PC-9 (cell line): ENCODE results near the gene FBXL13. TPM values are rescaled to one million over a fixed set of nuclear protein-coding genes. Genes with fewer than 3 reads are reported as not detected.
"Not testable (repeated sequence)": the region's sequence is repeated elsewhere in the genome, so short reads cannot be mapped to it uniquely, and the experiment has no call there.

Experiments used
- BruUV-seq: library from RNA; stranded (reverse); fragments of 400-500 nt; replicated peaks from 2 replicates; lab custom pipeline; 2021; lab: Mats Ljungman, UMichigan
- CTCF ChIA-PET: fragments of 300-600 bp; sonication (Branson Sonifier 250); formaldehyde crosslinking; loops from one replicate; lab custom pipeline; 2022; ENCODE audit warnings: antibody characterized with exemption; lab: Charles Lee
- POLR2A ChIA-PET: fragments of 300-600 bp; sonication (Branson Sonifier 250); formaldehyde crosslinking; loops from one replicate; lab custom pipeline; 2022; ENCODE audit warnings: antibody characterized with exemption; ENCODE audit not compliant: unreplicated experiment; lab: Charles Lee
- DNase-seq, 2 experiments: peaks; one replicate each; pipeline versions ENCODE4 v3.0.0 to v3.0.0-alpha.2; 2015 to 2022; ENCODE audit warnings: mixed read lengths in 1 of 2
- H2AFZ ChIP-seq: fragments of 200-600 bp; sonication (generic); 2 replicates; pipeline ENCODE4 v1.8.1; 2017; ENCODE audit warnings: antibody characterized with exemption
- H3F3A ChIP-seq: fragments of 200-600 bp; sonication (generic); 2 replicates; pipeline ENCODE4 v1.8.1; 2017; ENCODE audit warnings: antibody characterized with exemption, mild to moderate bottlenecking, low read depth; ENCODE audit not compliant: insufficient read depth
- H3K27ac ChIP-seq: fragments of 200-600 bp; sonication (generic); 2 replicates; pipeline ENCODE4 v1.6.1; 2016; ENCODE audit warnings: mixed run types
- H3K27me3 ChIP-seq: fragments of 200-600 bp; sonication (generic); 2 replicates; pipeline ENCODE4 v1.6.1; 2016; ENCODE audit warnings: low read depth, mixed run types; ENCODE audit not compliant: insufficient read depth
- H3K36me3 ChIP-seq: fragments of 200-600 bp; sonication (generic); 2 replicates; pipeline ENCODE4 v1.6.1; 2016; ENCODE audit warnings: low read depth, mixed run types
- H3K4me1 ChIP-seq: fragments of 200-600 bp; sonication (generic); replicated peaks from 2 replicates; pipeline ENCODE4 v1.6.1; 2016; ENCODE audit warnings: mixed run types; ENCODE audit not compliant: insufficient read depth
- H3K4me2 ChIP-seq: fragments of 200-600 bp; sonication (generic); 2 replicates; pipeline ENCODE4 v1.6.1; 2017; ENCODE audit warnings: mixed run types
- H3K4me3 ChIP-seq: fragments of 200-600 bp; sonication (generic); 2 replicates; pipeline ENCODE4 v1.6.1; 2016; ENCODE audit warnings: mixed run types
- H3K79me2 ChIP-seq: fragments of 200-600 bp; sonication (generic); 2 replicates; pipeline ENCODE4 v1.6.1; 2017; ENCODE audit warnings: low read depth, mixed run types
- H3K9me2 ChIP-seq: fragments of 200-600 bp; sonication (generic); 2 replicates; pipeline ENCODE4 v1.8.1; 2017; ENCODE audit warnings: mild to moderate bottlenecking; ENCODE audit not compliant: insufficient read depth
- H3K9me3 ChIP-seq: fragments of 200-600 bp; sonication (generic); 2 replicates; pipeline ENCODE4 v1.8.1; 2016; ENCODE audit warnings: low read depth; ENCODE audit not compliant: insufficient read depth
- H4K20me1 ChIP-seq: fragments of 200-600 bp; sonication (generic); 2 replicates; pipeline ENCODE4 v1.8.1; 2017; ENCODE audit not compliant: insufficient read depth
- CTCF ChIP-seq: fragments of 200-600 bp; sonication (generic); conservative IDR thresholded peaks from 2 replicates; pipeline ENCODE4 v1.6.1; 2017; ENCODE audit warnings: mixed run types, antibody characterized with exemption, mild to moderate bottlenecking, moderate library complexity
- EZH2 ChIP-seq: fragments of 200-600 bp; sonication (generic); IDR thresholded peaks from 2 replicates; pipeline ENCODE4 v1.8.0; 2017; ENCODE audit warnings: antibody characterized with exemption, low read depth
- intact Hi-C: fragments of 100-400 bp; cut with micrococcal nuclease; formaldehyde crosslinking; loops from one replicate; pipeline ENCODE4 v1.10.0; 2022; ENCODE audit not compliant: unreplicated experiment
- total RNA-seq: library from RNA; stranded (reverse); gene quantifications from 2 replicates; pipeline ENCODE4 v1.2.3, GENCODE V29; 2021

Gene FBXL13
- total RNA-seq, 1 experiment from 2014 or later, result 19.4 TPM

DNA sequence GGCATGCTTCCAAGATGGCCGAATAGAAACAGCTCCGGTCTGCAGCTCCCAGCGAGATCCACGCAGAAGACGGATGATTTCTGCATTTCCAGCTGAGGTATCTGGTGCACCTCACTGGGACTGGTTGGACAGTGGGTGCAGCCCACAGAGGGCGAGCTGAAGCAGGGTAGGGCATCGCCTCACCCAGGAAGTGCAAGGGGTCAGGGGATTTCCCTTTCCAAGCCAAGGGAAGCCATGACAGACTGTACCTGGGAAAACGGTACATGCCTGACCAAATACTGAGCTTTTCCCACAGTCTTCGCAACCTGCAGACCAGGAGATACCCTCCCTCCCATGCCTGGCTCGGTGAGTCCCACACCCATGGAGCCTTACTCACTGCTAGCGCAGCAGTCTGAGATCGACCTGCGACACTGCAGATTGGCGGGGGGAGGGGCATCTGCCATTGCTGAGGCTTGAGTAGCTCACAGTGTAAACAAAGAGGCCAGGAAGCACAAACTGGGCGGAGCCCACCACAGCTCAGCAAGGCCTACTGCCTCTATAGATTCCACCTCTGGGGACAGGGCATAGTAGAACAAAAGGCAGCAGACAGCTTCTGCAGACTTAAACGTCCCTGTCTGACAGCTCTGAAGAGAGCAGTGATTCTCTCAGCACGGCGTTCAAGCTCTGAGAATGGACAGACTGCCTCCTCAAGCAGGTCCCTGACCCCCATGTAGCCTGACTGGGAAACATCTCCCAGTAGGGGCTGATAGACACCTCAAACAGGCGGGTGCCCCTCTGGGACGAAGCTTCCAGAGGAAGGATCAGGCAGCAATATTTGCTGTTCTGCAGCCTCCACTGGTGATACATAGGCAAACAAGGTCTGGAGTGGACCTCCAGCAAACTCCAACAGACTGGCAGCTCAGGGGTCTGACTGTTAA, 36.5 kb downstream of the FBXL13 start:
- POLR2A ChIA-PET, result interaction anchor here (0.6 kb wide), 5 partner anchors 37 to 205 kb away, joined by 3 to 7 read pairs (median 5); partner anchors contain the start of genes ARMC10 and FBXL13
- peak; percentile 82 to 87 for DNase-seq
- not testable (repeated sequence) for H3K36me3 ChIP-seq, H4K20me1 ChIP-seq, H3K9me3 ChIP-seq, H3K9me2 ChIP-seq, H3K27me3 ChIP-seq, H3F3A ChIP-seq, BruUV-seq, H3K79me2 ChIP-seq
- peak overlapping the region; percentile 61 for H3K27ac ChIP-seq
- intact Hi-C loops, result loop anchor here (5.0 kb wide), 2 partner anchors 46 to 66 kb away; no protein-coding TSS in a partner anchor
- peak overlapping the region; percentile 67 for H3K4me2 ChIP-seq
- peaks cover 17% of the 10 kb centered on the region for H3K4me1 ChIP-seq
- peak overlapping the region; percentile 76 for H2AFZ ChIP-seq
- CTCF ChIA-PET, result interaction anchor here (0.6 to 0.7 kb wide), 3 partner anchors 23 to 449 kb away, joined by 3 to 8 read pairs (median 6); no protein-coding TSS in a partner anchor
- peak overlapping the region; percentile 46; the same call in 1 of the 2 replicates for H3K4me3 ChIP-seq

GRCh38 chr7:103037476-103037822, 37.1 kb downstream of the FBXL13 start:
- Histone ChIP-seq H3K9me2 (no peaks in the 10 kb centered on the region), H3K36me3 (no peaks in the 10 kb centered on the region), H3F3A (no peaks in the 10 kb centered on the region), H3K4me2 (peak overlapping the region; percentile 67; the same call in 1 of the 2 replicates), H3K27ac (peak overlapping the region; percentile 61), H3K79me2 (no peaks in the 10 kb centered on the region), H3K9me3 (no peaks in the 10 kb centered on the region), H4K20me1 (no peaks in the 10 kb centered on the region), H2AFZ (peak overlapping the region; percentile 76; the same call in 1 of the 2 replicates), H3K27me3 (no peaks in the 10 kb centered on the region), H3K4me3 (peak overlapping the region; percentile 46; the same call in 1 of the 2 replicates), H3K4me1 (peaks cover 17% of the 10 kb centered on the region)
- POLR2A ChIA-PET, result interaction anchor here (0.6 kb wide), 2 partner anchors 45 to 65 kb away, joined by 3 to 7 read pairs; no protein-coding TSS in a partner anchor
- TF ChIP-seq EZH2, result no peak
- TF ChIP-seq CTCF, result no peak
- no TSS peak for BruUV-seq
- CTCF ChIA-PET, result interaction anchor here (0.6 to 0.7 kb wide), 2 partner anchors 23 to 24 kb away, joined by 6 to 8 read pairs; no protein-coding TSS in a partner anchor
- intact Hi-C loops, result loop anchor here (5.0 kb wide), 2 partner anchors 45 to 65 kb away; no protein-coding TSS in a partner anchor
- no peak for DNase-seq

DNA sequence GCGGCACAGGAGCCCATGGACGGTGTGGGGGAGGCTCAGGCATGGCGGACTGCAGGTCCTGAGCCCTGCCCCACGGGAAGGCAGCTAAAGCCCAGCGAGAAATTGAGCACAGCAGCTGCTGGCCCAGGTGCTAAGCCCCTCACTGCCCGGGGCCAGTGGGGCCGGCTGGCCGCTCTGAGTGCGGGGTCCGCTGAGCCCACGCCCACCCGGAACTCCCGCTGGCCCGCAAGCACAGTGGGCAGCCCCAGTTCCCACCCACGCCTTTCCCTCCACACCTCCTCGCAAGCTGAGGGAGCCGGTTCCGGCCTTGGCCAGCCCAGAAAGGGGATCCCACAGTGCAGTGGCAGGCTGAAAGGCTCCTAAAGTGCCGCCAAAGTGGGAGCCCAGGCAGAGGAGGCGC, 40.3 kb downstream of the FBXL13 start:
- H3K4me3 ChIP-seq, H3K9me3 ChIP-seq, DNase-seq, H3K4me2 ChIP-seq, H3K36me3 ChIP-seq, H4K20me1 ChIP-seq, H3K9me2 ChIP-seq, CTCF ChIA-PET, BruUV-seq, intact Hi-C loops, POLR2A ChIA-PET, H3K79me2 ChIP-seq, H3K27me3 ChIP-seq, H2AFZ ChIP-seq, H3K27ac ChIP-seq, H3F3A ChIP-seq: not testable (repeated sequence)
- peaks cover 17% of the 10 kb centered on the region for H3K4me1 ChIP-seq

DNA sequence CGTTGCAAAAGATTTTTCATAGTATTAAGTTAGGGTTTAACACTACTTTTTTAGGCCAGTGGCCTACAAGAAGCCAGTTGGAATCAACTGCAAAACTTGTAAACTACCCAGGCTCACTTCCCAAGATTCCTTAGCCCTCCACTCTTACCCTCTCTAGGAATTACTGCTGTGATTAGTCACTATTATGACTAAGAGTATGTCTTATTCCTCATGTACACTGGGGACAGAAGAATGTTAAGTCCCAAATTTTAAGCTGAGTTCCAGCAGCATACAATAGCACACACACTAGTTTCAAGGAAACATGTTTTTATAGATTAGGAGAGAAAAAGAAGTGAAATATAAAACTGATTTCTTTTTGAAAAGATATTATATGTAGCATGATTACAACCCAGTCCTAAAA, 42.8 kb downstream of the FBXL13 start:
- no peaks in the 10 kb centered on the region for H3F3A ChIP-seq
- 0 out of 2 replicates have a peak, but pooled peaks cover under 1% of the 10 kb centered on the region for H3K4me1 ChIP-seq
- TF ChIP-seq EZH2, result no peak
- TF ChIP-seq CTCF, result no peak
- intact Hi-C loops, result no loop called here
- H3K9me2 ChIP-seq, result no peaks in the 10 kb centered on the region
- no peak overlapping the region for H2AFZ ChIP-seq
- H3K4me3 ChIP-seq, result no peak overlapping the region
- H3K4me2 ChIP-seq, result no peak overlapping the region
- H3K79me2 ChIP-seq, result no peaks in the 10 kb centered on the region
- H3K27me3 ChIP-seq, result no peaks in the 10 kb centered on the region
- POLR2A ChIA-PET, result no interaction called here
- no peak overlapping the region for H3K27ac ChIP-seq
- no peak for DNase-seq
- H3K36me3 ChIP-seq, result no peaks in the 10 kb centered on the region
- BruUV-seq, result no TSS peak
- no peaks in the 10 kb centered on the region for H4K20me1 ChIP-seq
- H3K9me3 ChIP-seq, result no peaks in the 10 kb centered on the region
- CTCF ChIA-PET, result no interaction called here
